Upper lobe of left lung (tissue), 6 donors: ENCODE data around the gene ATP6V1A. TPM values are rescaled to one million over a fixed set of nuclear protein-coding genes. Genes with fewer than 3 reads are reported as not detected.

Experiments used
- ATAC-seq, 2 donors: fragments of 200-7000 bp; cut with Tn5 transposase; one replicate each; pipeline ENCODE4 v1.9.1; 2022; ENCODE audit warnings: mild to moderate bottlenecking in 2 of 2, moderate library complexity in 2 of 2; ENCODE audit not compliant: low FRiP score in 2 of 2
- DNase-seq, 2 donors: peaks; one replicate each; pipeline ENCODE4 v3.0.0-alpha.2; 2019 to 2020
- H3K27ac ChIP-seq, 4 donors: fragments of 200-600 bp; sonication (generic); one replicate each; pipeline ENCODE4 v1.5.1; 2016 to 2019
- H3K27me3 ChIP-seq, 4 donors: fragments of 200-600 bp; sonication (generic); one replicate each; pipeline ENCODE4 v1.5.1; 2017 to 2019
- H3K36me3 ChIP-seq, 4 donors: fragments of 200-600 bp; sonication (generic); one replicate each; pipeline ENCODE4 v1.5.1; 2016 to 2019
- H3K4me1 ChIP-seq, 4 donors: fragments of 200-600 bp; sonication (generic); one replicate each; pipeline ENCODE4 v1.5.1; 2018 to 2019
- H3K4me3 ChIP-seq, 4 donors: fragments of 200-600 bp; sonication (generic); one replicate each; pipeline ENCODE4 v1.5.1; 2017 to 2019; ENCODE audit warnings: mild to moderate bottlenecking in 2 of 4, moderate library complexity in 1 of 4
- H3K9me3 ChIP-seq, 4 donors: fragments of 200-600 bp; sonication (generic); one replicate each; pipeline ENCODE4 v1.5.1; 2018 to 2019
- POLR2AphosphoS5 ChIP-seq, 2 donors: sonication (generic); formaldehyde crosslinking; IDR thresholded peaks; one replicate each; pipeline ENCODE4 v1.5.1; 2017; ENCODE audit warnings: antibody characterized with exemption in 2 of 2
- WGBS, 2 donors: methylation state at CpG; one replicate each; pipeline ENCODE4 v1.1.5; 2017 to 2018; 5-methylcytosine and 5-hydroxymethylcytosine counted together
- total RNA-seq, 6 donors: library from RNA; depleted of rRNA in 4 of 6; stranded (reverse); fragments of >200 nt in 4 of 6; gene quantifications; one replicate each; pipeline versions ENCODE4 v1.1.0 to v1.2.1, GENCODE V29; 2016 to 2021
- donor health status: DM: no; HTN: no; CAD: no; lungs with moderate emphysema.
- donor health status: DM: no; HTN: yes; CAD: no; lungs with severe emphysema.

Gene ATP6V1A
- total RNA-seq, 6 donors from 2014 or later = 17.9 to 94.8 (median 66.6) TPM

- no peaks in the 10 kb centered on the region for H3K9me3 ChIP-seq
- no peaks in the 10 kb centered on the region for H3K36me3 ChIP-seq
- 80 to 83% methylated on average over 3 of the region's 3 CpGs for WGBS, 2 donors
- no peak overlapping the region for H3K27ac ChIP-seq
- no peaks in the 10 kb centered on the region for H3K4me1 ChIP-seq
- no peaks in the 10 kb centered on the region for H3K27me3 ChIP-seq
- TF ChIP-seq POLR2AphosphoS5 (IDR thresholded peaks at IDR 0.05) = no peak
- no peak overlapping the region for H3K4me3 ChIP-seq
- ATAC-seq (no peak), DNase-seq (no peak)
Observed at GRCh38 chr3:113852506-113852905, 105.7 kb downstream of the ATP6V1A start.

Other genes starting within 250 kb of the ATP6V1A start
- gene SPICE1, start 231.9 kb upstream of the ATP6V1A start, total RNA-seq = 10 to 100 TPM; 11.7 to 41.7 (median 15.3) TPM
- gene SIDT1, start 214.5 kb upstream of the ATP6V1A start, total RNA-seq = 10 to 100 TPM in 3 of 6 donors, 1 to 10 TPM in 3; 2.6 to 37.5 (median 9.5) TPM
- gene USF3, start 50.4 kb upstream of the ATP6V1A start, total RNA-seq = 10 to 100 TPM in 5 of 6 donors, 1 to 10 TPM in 1; 9.3 to 30.6 (median 18.5) TPM
- gene NAA50, start 786 bp upstream of the ATP6V1A start, total RNA-seq = 100 to 1,000 TPM in 2 of 6 donors, 10 to 100 TPM in 4; 75.7 to 187 (median 84.9) TPM
- gene GRAMD1C, start 91.8 kb downstream of the ATP6V1A start, total RNA-seq = 10 to 100 TPM in 2 of 6 donors, 1 to 10 TPM in 4; 3.7 to 40.1 (median 6.3) TPM
- 10 to 100 TPM in 3 of 6 donors, 1 to 10 TPM in 3; 5.2 to 12.1 (median 9.7) TPM for gene ZDHHC23, start 201.0 kb downstream of the ATP6V1A start, total RNA-seq